CD1c-positive myeloid dendritic cell (primary cell): Measurements from ENCODE around the gene PFN2.
"Not testable (repeated sequence)": the region's sequence is repeated elsewhere in the genome, so short reads cannot be mapped to it uniquely, and the experiment has no call there.

Experiments used
- DNase-seq: peaks from one replicate; pipeline ENCODE4 v3.0.0-alpha.2; 2016; ENCODE audit errors: extremely low spot score

Gene PFN2

GRCh38 chr3:149968216-149968615, 2.5 kb downstream of the PFN2 start:
- no peak for DNase-seq

- DNase-seq: peak; percentile 48
Observed at GRCh38 chr3:149967086-149967685, 3.5 kb downstream of the PFN2 start.

DNA sequence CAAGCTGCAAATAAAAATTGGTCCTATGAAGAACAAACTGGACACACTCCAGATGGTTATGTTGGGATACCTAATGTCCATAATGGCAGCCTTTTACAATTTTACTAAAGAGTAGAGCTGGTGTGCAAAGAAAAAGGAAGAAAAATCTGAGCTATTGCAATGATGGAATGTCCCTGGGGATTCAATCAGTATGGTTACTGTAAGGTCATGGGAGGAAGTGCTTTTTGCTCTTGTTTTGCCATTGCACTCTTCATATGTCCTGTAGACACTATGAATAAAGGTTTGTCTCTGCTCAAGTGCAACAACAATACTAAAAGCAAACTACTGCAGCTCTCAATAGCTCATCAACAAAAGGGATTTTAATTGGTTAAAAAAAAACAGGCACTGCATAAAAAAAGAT, 5.4 kb downstream of the PFN2 start:
- DNase-seq: no peak

GRCh38 chr3:149964291-149964690, 6.4 kb downstream of the PFN2 start:
- DNase-seq: no peak

- DNase-seq: no peak
Observed at GRCh38 chr3:149963485-149963884, 7.2 kb downstream of the PFN2 start.

GRCh38 chr3:149959443-149959842, 11.3 kb downstream of the PFN2 start:
- DNase-seq: no peak

GRCh38 chr3:149958171-149958796, 12.4 kb downstream of the PFN2 start:
- DNase-seq: no peak

DNA sequence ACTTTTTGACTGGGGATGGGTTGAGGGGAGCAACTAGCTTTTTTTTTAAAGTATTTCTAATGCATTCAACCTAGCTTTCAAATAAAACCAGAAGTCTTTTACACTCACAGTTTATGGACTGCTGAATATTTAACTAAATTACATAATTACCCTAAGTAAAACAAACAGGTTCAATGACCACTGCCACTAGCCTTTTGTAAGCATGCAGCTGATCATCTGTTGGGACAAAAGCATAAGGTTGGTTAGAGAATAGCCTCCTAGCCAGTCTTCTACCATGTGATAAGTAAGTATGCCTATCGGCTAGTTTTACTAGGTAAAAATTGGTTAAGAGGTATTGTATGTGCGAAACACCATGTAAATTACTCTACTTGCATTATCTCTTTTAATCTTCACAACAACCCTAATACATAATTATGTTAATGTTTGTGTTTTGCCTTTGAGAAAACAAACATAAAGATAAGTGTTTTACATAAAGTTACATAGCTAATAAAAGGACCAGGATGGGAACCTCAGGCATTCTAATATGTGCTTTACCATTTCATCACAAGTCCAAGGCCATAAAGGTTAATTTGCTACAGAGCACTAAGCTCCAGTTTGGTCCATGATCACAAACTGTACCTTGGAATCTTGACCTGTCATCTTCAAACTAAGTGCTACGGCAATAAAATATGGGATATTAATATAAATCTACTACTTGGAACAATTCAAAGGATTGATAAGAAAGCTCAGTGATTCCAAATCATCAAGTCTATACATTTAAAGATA, 13.2 kb downstream of the PFN2 start:
- DNase-seq: no peak

GRCh38 chr3:149955449-149955848, 15.2 kb downstream of the PFN2 start:
- DNase-seq: no peak

GRCh38 chr3:149954812-149955211, 15.9 kb downstream of the PFN2 start:
- DNase-seq: no peak

DNA sequence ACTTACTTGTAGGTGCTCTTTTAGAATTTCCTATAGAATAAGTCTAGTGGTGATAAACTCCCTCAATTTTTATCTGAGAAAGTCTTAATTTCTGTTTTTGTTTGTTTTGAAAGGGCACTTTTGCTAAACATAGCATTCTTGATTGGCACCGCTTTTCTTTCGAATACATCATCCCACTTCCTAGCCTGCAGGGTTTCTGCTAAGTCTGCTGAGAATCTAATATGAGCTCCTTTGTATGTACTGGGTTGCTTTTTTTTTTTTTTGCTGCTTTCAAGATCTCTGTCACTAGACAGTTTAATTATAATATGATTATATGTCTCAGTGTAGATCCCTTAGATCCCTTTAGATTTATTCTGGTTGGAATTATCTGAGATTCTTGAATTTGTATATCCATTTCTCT, 21.5 kb downstream of the PFN2 start:
- DNase-seq: no peak

DNA sequence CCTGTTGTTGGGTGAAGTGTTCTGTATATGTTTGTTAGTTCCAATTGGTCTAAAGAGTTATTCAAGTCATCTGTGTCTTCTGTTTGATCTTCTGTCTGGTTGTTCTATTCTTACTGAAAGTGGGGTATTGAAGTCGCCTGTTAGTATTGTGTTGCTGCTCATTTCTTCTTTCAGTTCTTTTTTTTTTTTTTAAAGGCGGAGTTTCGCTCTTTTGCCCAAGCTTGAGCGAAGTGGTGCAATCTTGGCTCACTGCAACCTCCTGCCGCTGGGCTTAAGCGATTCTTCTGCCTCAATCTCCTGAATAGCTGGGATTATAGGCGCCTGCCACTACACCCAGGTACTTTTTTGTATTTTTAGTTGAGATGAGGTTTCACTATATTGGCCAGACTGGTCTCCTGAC, 23.5 kb downstream of the PFN2 start:
- DNase-seq: peak; percentile 22

DNA sequence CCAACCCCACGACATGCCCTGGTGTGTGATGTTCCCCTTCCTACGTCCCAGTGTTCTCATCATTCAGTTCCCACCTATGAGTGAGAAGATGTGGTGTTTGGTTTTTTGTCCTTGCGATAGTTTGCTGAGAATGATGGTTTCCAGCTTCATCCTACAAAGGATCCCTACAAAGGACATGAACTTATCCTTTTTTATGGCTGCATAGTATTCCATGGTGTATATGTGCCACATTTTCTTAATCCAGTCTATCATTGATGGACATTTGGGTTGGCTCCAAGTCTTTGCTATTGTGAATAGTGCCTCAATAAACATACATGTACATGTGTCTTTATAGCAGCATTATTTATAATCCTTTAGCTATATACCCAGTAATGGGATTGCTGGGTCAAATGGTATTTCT, 26.7 kb downstream of the PFN2 start:
- not testable (repeated sequence) for DNase-seq

DNA sequence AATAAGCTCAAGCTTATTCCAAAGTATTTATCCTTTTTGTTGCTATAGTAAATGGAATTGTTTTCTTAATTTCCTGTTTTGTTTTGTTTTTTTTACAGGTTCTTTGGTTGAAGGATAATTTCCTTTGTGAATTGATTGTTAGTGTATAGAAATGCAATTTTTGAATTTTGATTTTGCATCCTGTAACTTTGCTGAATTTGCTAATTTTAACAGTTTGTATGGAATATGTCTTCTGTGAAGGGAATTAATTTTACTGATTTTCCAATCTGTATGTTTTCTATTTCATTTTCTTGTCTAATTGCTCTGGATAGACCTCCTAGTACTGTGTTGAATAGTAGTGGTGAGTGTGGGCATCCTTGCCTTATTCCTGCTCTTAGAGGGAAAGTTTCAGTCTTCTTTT, 28.3 kb downstream of the PFN2 start:
- DNase-seq: no peak

GRCh38 chr3:149941946-149942345, 28.7 kb downstream of the PFN2 start:
- no peak for DNase-seq

- no peak for DNase-seq
Observed at GRCh38 chr3:149941186-149941585, 29.5 kb downstream of the PFN2 start.

GRCh38 chr3:149938392-149939055, 32.2 kb downstream of the PFN2 start:
- DNase-seq: not testable (repeated sequence)

- DNase-seq: peak; percentile 28
Observed at GRCh38 chr3:149936812-149937230, 33.9 kb downstream of the PFN2 start.

DNA sequence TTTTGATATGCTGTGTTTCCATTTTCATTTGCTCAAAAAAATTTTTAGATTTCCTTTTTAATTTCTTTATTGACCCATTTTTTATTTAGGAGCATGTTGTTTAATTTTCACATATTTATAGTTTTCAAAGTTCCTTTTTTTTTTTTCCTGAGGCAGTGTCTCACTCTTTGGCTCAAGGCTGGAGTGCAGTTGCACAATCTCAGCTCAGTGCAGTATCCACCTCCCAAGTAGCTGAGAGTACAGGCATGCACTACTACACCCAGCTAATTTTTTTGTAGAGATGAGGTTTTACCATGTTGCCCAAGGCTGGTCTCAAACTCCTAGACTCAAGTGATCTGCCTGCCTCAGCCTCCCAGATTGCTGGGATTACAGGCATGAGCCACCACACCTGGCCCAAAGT, 36.2 kb downstream of the PFN2 start:
- no peak for DNase-seq

DNA sequence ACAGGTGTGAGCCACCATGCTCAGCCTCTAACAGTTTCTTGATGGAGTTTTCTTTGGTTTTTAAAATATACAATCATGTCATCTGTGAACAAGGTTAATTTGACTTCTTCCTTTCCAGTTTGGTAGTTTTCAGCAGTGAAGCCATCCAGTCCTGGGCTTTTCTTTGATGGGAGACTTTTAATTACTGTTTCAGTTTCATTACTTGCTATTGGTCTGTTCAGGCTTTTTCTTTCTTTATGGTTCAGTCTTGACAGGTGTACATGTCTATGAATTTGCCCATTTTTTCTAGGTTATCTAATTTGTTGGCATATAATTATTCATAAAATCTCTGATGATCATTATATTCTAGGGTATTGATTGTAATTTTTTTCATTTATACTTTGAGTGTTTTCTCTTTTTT, 36.8 kb downstream of the PFN2 start:
- DNase-seq: no peak

GRCh38 chr3:149933008-149933407, 37.7 kb downstream of the PFN2 start:
- no peak for DNase-seq

DNA sequence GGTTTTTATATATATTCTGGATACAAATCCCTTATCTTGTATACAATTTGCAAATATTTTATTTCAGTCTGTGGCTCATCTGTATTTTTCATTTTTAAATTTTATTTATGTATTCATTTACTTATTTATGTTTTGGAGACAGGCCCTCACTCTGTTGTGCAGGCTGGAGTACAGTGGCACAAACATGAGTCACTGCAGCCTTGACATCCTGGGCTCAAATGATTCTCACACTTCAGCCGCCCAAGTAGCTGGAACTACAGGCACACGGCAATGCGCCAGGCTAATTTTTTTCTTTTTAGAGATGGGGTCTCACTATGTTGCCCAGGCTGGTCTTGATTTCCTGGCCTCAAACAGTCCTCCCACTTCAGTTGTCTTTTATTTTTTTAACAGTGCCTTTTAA, 50.6 kb downstream of the PFN2 start:
- DNase-seq: no peak

DNA sequence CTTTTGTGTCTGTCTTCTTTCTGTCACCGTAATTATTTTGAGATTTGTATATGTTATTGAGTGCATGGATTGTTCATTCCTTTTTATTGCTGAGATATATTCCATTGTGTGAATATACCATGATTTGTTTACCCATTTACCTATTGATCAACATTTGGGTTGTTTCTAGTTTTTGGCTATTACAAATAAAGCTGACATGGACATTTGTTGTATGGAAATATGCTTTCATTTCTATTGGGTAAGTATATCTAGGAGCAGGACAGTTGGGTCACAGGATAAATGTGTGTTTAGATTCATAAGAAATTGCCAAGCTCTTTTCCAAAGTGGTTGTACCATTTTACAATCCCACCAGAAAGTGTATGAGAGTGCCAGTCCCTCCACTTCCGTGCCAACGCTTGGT, 51.2 kb downstream of the PFN2 start:
- no peak for DNase-seq
